Adrenal gland (tissue), 12 donors: ENCODE results near the gene UCHL1. TPM values are rescaled to one million over a fixed set of nuclear protein-coding genes. Genes with fewer than 3 reads are reported as not detected.

Experiments
- DNase-seq, 7 donors: peaks; one replicate each; pipeline ENCODE4 v3.0.0-alpha.2; 2019 to 2020
- H3K27ac ChIP-seq, 5 donors: fragments of 200-600 bp; sonication (generic) in 4 of 5; 1 replicate in 3 of 5; 2 replicates in 2 of 5; pipeline versions ENCODE4 v1.5.1 to v1.8.0; 2016 to 2020; ENCODE audit warnings: mild to moderate bottlenecking in 1 of 5
- H3K27me3 ChIP-seq: fragments of 200-600 bp; 2 replicates; pipeline ENCODE4 v1.8.0; 2021
- H3K36me3 ChIP-seq, 2 donors: fragments of 200-600 bp; replicated peaks in 1 of 2; 1 replicate in 1 of 2; 2 replicates in 1 of 2; pipeline versions ENCODE4 v1.5.1 to v1.8.0; 2018 to 2022
- H3K4me1 ChIP-seq, 2 donors: fragments of 200-600 bp; replicated peaks in 1 of 2; 1 replicate in 1 of 2; 2 replicates in 1 of 2; pipeline versions ENCODE4 v1.5.1 to v1.8.0; 2018 to 2021
- H3K4me3 ChIP-seq, 4 donors: fragments of 200-600 bp; sonication (generic) in 3 of 4; one replicate each; pipeline ENCODE4 v1.5.1; 2016 to 2018
- H3K9me3 ChIP-seq, 3 donors: fragments of 200-600 bp; sonication (generic) in 1 of 3; replicated peaks in 1 of 3; 1 replicate in 2 of 3; 2 replicates in 1 of 3; pipeline versions ENCODE4 v1.5.1 to v1.8.0; 2016 to 2021
- POLR2A ChIP-seq, 2 donors: fragments of 450-650 bp; IDR thresholded peaks; one replicate each; pipeline ENCODE4 v1.6.1; 2017; ENCODE audit warnings: antibody characterized with exemption in 2 of 2, mild to moderate bottlenecking in 2 of 2, moderate library complexity in 1 of 2
- WGBS, 4 donors: extraction: QIAGEN DNeasy Blood & Tissue Kit in 2 of 4; methylation state at CpG; one replicate each; pipeline versions ENCODE4 v1.1.5 to v1.1.7; 2013 to 2017; 5-methylcytosine and 5-hydroxymethylcytosine counted together
- intact Hi-C, 2 donors: fragments of 100-400 bp; cut with DNase I; formaldehyde crosslinking; loops; one replicate each; pipeline versions ENCODE4 v1.14.1 to v1.15.0; 2022 to 2023
- polyA plus RNA-seq, 3 donors: library from polyadenylated mRNA; stranded (reverse); fragments of 200-250 nt in 2 of 3; fragments of 350-450 nt in 1 of 3; fragmentation: Illumina TruSeq in 1 of 3; extraction: RNeasy Lipid Tissue Mini Kit (QIAGEN cat#74804) in 1 of 3; gene quantifications; one replicate each; pipeline ENCODE4 v1.2.3, GENCODE V29; 2013 to 2014
- total RNA-seq, 9 donors: library from RNA; depleted of rRNA in 4 of 9; stranded (reverse); fragments of >200 nt in 4 of 9; fragments of 120-200 nt in 1 of 9; fragmentation: NEBNext Ultra II Directional in 1 of 9; extraction: Animal tissue kit (Norgen Biotek cat#: 25700) in 1 of 9; gene quantifications; one replicate each; pipeline versions ENCODE4 v1.1.0 to v1.2.4, GENCODE V29; 2013 to 2023
- TF ChIP-seq, protein P1 (sequence below), 6 experiments: fragments of 450-650 bp in 4 of 6; fragments of 200-600 bp in 2 of 6; sonication (generic) in 1 of 6; IDR thresholded peaks; 1 replicate in 5 of 6; 2 replicates in 1 of 6; pipeline versions ENCODE4 v1.5.1 to v1.8.0; 2016 to 2021; ENCODE audit warnings: antibody characterized with exemption in 6 of 6, mild to moderate bottlenecking in 2 of 6, moderate library complexity in 1 of 6
- donor health status: healthy with polysubstance abuse.
- donor health status: Bipolar disorder and iron deficiency.
- donor health status: DM: yes; HTN: yes; CAD: no.
- donor health status: DM: no; HTN: no; CAD: no.
- donor health status: DM: no; HTN: no; CAD: no.
- donor health status: DM: yes; HTN: yes; CAD: no.

Gene UCHL1
- total and polyA plus RNA-seq, 12 donors: 12.1 to 1,275 (median 84.4) TPM

DNA sequence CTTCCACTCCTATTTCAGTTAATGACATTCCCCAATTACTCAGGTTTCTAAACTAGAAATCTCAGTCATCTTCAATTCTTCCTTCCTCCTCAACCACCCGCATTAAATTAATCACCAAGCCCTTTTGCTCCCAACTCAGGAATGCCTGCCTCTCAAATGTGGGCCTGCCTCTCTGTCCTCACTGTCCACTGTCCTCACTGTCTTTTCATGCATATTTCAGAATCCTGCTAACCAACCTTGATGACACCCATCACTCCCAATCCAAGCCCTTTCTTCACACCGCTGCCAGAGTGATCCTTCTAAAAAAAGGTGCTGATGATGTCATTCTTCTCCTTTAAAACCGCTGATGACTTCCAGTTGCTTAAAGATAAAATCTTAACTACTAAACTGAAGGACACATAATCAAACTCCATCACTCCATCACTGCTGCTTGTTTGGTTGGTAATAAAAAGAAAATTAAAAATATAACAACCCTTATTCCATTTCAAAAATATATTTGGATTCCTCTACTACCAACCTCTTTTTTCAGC lies 37.2 kb upstream of the UCHL1 start:
- intact Hi-C loops: no loop called here
- WGBS, 4 donors: 76 to 84% (median 79%) methylated on average over 3 of the region's 3 CpGs
- TF ChIP-seq POLR2A (IDR thresholded peaks at IDR 0.05): no peak
- TF ChIP-seq, protein P1, sequence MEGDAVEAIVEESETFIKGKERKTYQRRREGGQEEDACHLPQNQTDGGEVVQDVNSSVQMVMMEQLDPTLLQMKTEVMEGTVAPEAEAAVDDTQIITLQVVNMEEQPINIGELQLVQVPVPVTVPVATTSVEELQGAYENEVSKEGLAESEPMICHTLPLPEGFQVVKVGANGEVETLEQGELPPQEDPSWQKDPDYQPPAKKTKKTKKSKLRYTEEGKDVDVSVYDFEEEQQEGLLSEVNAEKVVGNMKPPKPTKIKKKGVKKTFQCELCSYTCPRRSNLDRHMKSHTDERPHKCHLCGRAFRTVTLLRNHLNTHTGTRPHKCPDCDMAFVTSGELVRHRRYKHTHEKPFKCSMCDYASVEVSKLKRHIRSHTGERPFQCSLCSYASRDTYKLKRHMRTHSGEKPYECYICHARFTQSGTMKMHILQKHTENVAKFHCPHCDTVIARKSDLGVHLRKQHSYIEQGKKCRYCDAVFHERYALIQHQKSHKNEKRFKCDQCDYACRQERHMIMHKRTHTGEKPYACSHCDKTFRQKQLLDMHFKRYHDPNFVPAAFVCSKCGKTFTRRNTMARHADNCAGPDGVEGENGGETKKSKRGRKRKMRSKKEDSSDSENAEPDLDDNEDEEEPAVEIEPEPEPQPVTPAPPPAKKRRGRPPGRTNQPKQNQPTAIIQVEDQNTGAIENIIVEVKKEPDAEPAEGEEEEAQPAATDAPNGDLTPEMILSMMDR (IDR thresholded peaks at IDR 0.05): no peak
- DNase-seq: no peak
- H3K4me3 ChIP-seq: no peak overlapping the region
- no peaks in the 10 kb centered on the region for H3K27me3 ChIP-seq
- no peak overlapping the region for H3K27ac ChIP-seq
- H3K9me3 ChIP-seq: no peaks in the 10 kb centered on the region
- peaks cover 0 to 18% of the 10 kb centered on the region in 2 donors for H3K4me1 ChIP-seq
- no peaks in the 10 kb centered on the region for H3K36me3 ChIP-seq

DNA sequence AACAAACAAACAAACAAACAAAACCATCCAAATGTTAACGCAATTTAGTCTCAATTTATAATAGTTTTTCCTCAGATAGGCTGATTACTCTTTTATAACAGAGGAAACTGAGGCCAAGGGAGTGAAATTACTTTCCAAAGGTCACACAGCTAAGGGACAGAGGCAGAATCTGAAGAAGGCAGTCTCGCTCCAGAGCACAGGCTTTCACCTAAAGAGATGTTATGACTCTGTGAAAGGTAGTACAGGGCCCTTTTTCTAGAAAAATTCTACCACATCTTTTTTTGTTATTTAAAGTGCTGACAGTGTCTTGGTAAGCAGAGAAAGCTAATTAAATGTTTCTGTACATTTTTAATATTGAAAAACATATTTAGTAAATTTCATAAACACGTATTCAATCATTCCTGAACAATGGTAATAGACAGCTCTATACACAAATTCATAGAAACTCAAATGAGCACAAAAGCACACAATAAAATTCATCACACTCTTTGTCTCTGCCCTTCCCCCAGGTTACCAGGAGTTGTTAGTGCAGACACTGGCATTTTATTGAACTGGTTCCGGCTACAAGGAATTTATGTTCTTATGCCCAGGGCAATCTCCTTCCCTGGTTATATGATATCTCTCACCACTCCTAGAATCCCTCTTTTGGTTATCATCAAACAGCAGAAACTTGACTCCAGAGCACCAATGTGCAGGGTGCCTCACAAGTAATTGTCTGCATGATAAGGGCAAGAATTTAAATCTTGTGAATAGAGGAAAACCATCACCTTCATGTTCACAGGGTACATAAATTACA lies 34.7 kb upstream of the UCHL1 start:
- intact Hi-C loops: no loop called here
- Histone ChIP-seq H3K36me3 (no peaks in the 10 kb centered on the region), H3K4me1 (peaks cover 0 to 3% of the 10 kb centered on the region in 2 donors), H3K9me3 (no peaks in the 10 kb centered on the region), H3K4me3 (no peak overlapping the region), H3K27me3 (no peaks in the 10 kb centered on the region), H3K27ac (no peak overlapping the region)
- TF ChIP-seq, protein P1 (IDR thresholded peaks at IDR 0.05): no peak
- no peak for TF ChIP-seq POLR2A (IDR thresholded peaks at IDR 0.05)
- WGBS, 4 donors: 71 to 86% (median 74%) methylated on average over 4 of the region's 4 CpGs
- DNase-seq: no peak

DNA sequence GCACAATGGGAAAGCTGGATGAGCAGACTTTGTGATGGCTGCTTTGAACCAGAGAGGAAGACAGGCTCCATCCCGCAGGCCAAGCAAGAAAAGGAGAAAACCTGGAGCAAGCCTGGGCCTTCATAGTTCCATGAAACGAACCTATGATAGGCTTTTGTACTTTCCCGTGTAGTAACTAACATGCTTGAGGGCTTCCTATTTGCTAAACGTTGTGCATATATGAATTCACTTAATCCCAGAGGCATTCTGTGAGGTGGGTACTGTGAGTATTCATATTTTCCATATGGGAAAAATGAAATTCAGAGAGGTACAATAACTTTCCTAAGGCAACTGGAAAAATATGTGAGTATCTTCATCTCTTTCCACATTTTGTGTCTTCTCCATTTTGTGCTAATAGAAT lies 28.8 kb upstream of the UCHL1 start:
- intact Hi-C loops: no loop called here
- no peaks in the 10 kb centered on the region for H3K4me1 ChIP-seq
- no peaks in the 10 kb centered on the region for H3K9me3 ChIP-seq
- DNase-seq: no peak
- H3K27ac ChIP-seq: no peak overlapping the region
- 78 to 86% (median 79%) methylated on average over 4 of the region's 4 CpGs for WGBS, 4 donors
- H3K36me3 ChIP-seq: no peaks in the 10 kb centered on the region
- no peaks in the 10 kb centered on the region for H3K27me3 ChIP-seq
- H3K4me3 ChIP-seq: no peak overlapping the region
- TF ChIP-seq, protein P1 (IDR thresholded peaks at IDR 0.05): no peak
- no peak for TF ChIP-seq POLR2A (IDR thresholded peaks at IDR 0.05)

DNA sequence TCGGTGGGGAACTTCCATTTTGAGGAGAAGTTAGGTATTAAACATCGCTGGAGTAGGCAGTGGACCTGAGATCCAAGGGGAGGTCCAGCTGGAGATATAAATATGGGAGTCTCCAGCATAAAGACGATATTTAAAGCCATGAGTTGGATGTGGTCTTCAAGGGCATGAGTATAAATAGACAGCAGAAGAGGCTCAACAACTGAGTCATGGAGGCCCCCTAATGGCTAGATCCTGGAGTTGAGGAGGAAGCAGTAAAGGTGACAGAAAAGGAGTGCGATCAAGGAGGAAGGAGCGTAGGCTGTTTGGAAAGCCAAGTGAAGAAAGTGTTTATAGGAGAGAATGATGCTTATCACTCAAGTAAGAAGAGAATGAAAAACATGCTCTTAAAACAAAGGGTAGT lies 24.3 kb upstream of the UCHL1 start:
- no peak overlapping the region for H3K27ac ChIP-seq
- intact Hi-C loops: no loop called here
- no peak overlapping the region for H3K4me3 ChIP-seq
- no peaks in the 10 kb centered on the region for H3K4me1 ChIP-seq
- no peaks in the 10 kb centered on the region for H3K27me3 ChIP-seq
- no peak for DNase-seq
- H3K36me3 ChIP-seq: no peaks in the 10 kb centered on the region
- no peaks in the 10 kb centered on the region for H3K9me3 ChIP-seq
- WGBS, 4 donors: 62 to 87% (median 72%) methylated on average over 5 of the region's 5 CpGs
- TF ChIP-seq POLR2A (IDR thresholded peaks at IDR 0.05): no peak
- TF ChIP-seq, protein P1 (IDR thresholded peaks at IDR 0.05): no peak
